Gastroesophageal sphincter (tissue), 4 donors: ENCODE measurements around the gene DLX6. TPM values are rescaled to one million over a fixed set of nuclear protein-coding genes. Genes with fewer than 3 reads are reported as not detected.
"Not testable (repeated sequence)": the region's sequence is repeated elsewhere in the genome, so short reads cannot be mapped to it uniquely, and the experiment has no call there.

Experiments
- ATAC-seq: fragments of 150-250 bp; one replicate; pipeline ENCODE4 v1.9.1; 2016; ENCODE audit warnings: mild to moderate bottlenecking, moderate library complexity
- H3K27ac ChIP-seq, 4 donors: fragments of 200-600 bp; sonication (generic) in 3 of 4; 1 replicate in 3 of 4; 2 replicates in 1 of 4; pipeline ENCODE4 v1.5.1; 2016 to 2019
- H3K27me3 ChIP-seq: fragments of 200-600 bp; sonication (generic); one replicate; pipeline ENCODE4 v1.5.1; 2019
- H3K36me3 ChIP-seq, 2 donors: fragments of 200-600 bp; sonication (generic); one replicate each; pipeline ENCODE4 v1.5.1; 2019; ENCODE audit warnings: control low read depth in 1 of 2
- H3K4me1 ChIP-seq, 3 donors: fragments of 200-600 bp; sonication (generic); 1 replicate in 2 of 3; 2 replicates in 1 of 3; pipeline ENCODE4 v1.5.1; 2016 to 2019; ENCODE audit warnings: control low read depth in 2 of 3
- H3K4me3 ChIP-seq, 2 donors: fragments of 200-600 bp; sonication (generic); one replicate each; pipeline ENCODE4 v1.5.1; 2019; ENCODE audit warnings: mild to moderate bottlenecking in 1 of 2, moderate library complexity in 1 of 2
- H3K9me3 ChIP-seq, 3 donors: fragments of 200-600 bp; sonication (generic); one replicate each; pipeline ENCODE4 v1.5.1; 2017 to 2019; ENCODE audit warnings: control low read depth in 2 of 3
- CTCF ChIP-seq, 4 experiments: fragments of 200-600 bp in 2 of 4; fragments of 450-650 bp in 2 of 4; sonication (generic) in 1 of 4; IDR thresholded peaks; one replicate each; pipeline ENCODE4 v1.5.1; 2017 to 2019; ENCODE audit warnings: antibody characterized with exemption in 4 of 4, mild to moderate bottlenecking in 2 of 4, moderate library complexity in 2 of 4
- EP300 ChIP-seq: sonication (generic); formaldehyde crosslinking; IDR thresholded peaks from one replicate; pipeline ENCODE4 v1.6.1; 2017; ENCODE audit warnings: antibody characterized with exemption, mild to moderate bottlenecking
- POLR2A ChIP-seq, 2 donors: fragments of 450-650 bp; IDR thresholded peaks; one replicate each; pipeline ENCODE4 v1.6.1; 2017; ENCODE audit warnings: antibody characterized with exemption in 2 of 2, mild to moderate bottlenecking in 2 of 2, moderate library complexity in 1 of 2
- POLR2AphosphoS5 ChIP-seq: sonication (generic); formaldehyde crosslinking; IDR thresholded peaks from one replicate; pipeline ENCODE4 v1.6.1; 2017; ENCODE audit warnings: antibody characterized with exemption
- WGBS, 2 donors: methylation state at CpG; one replicate each; pipeline ENCODE4 v1.1.5; 2018; ENCODE audit warnings: low coverage in 1 of 2; 5-methylcytosine and 5-hydroxymethylcytosine counted together
- total RNA-seq, 4 donors: library from RNA; depleted of rRNA; stranded (reverse); fragments of >200 nt; gene quantifications; one replicate each; pipeline ENCODE4 v1.1.0, GENCODE V29; 2016

Gene DLX6
- total RNA-seq, 4 donors from 2014 or later, result 0.12 to 0.13 TPM; not detected in 2

GRCh38 chr7:97025130-97025499 is 19.8 kb downstream of the DLX6 start:
- no peak for ATAC-seq
- Histone ChIP-seq H3K4me3 (peak overlapping the region in 1 of 2 donors; percentile 46), H3K9me3 (no peaks in the 10 kb centered on the region), H3K27me3 (peaks cover 96% of the 10 kb centered on the region), H3K4me1 (peaks cover 0 to 73% (median 24%) of the 10 kb centered on the region in 3 donors), H3K27ac (no peak overlapping the region), H3K36me3 (no peaks in the 10 kb centered on the region)
- no peak for TF ChIP-seq POLR2A (IDR thresholded peaks at IDR 0.05)
- TF ChIP-seq POLR2AphosphoS5, result no peak
- no peak for TF ChIP-seq CTCF (IDR thresholded peaks at IDR 0.05)
- TF ChIP-seq EP300, result no peak
- 4 to 10% methylated on average over 2 to 8 of the region's 8 CpGs for WGBS, 2 donors

GRCh38 chr7:97025983-97026714 is 20.8 kb downstream of the DLX6 start:
- Histone ChIP-seq H3K27me3 (peaks cover 93% of the 10 kb centered on the region), H3K4me1 (peaks cover 0 to 66% (median 19%) of the 10 kb centered on the region in 3 donors), H3K4me3 (peak overlapping the region in 1 of 2 donors; percentile 49), H3K27ac (no peak overlapping the region), H3K9me3 (no peaks in the 10 kb centered on the region), H3K36me3 (no peaks in the 10 kb centered on the region)
- no peak for ATAC-seq
- TF ChIP-seq POLR2A (IDR thresholded peaks at IDR 0.05) (no peak), CTCF (IDR thresholded peaks at IDR 0.05) (no peak), EP300 (no peak), POLR2AphosphoS5 (no peak)
- 13 to 19% methylated on average over 3 to 4 of the region's 29 CpGs for WGBS, 2 donors

GRCh38 chr7:97026715-97027426 is 21.5 kb downstream of the DLX6 start:
- Histone ChIP-seq H3K4me1 (peaks cover 0 to 59% (median 17%) of the 10 kb centered on the region in 3 donors), H3K27ac (no peak overlapping the region), H3K27me3 (peaks cover 91% of the 10 kb centered on the region), H3K9me3 (no peaks in the 10 kb centered on the region), H3K4me3 (peak overlapping the region; percentile 21 to 49), H3K36me3 (no peaks in the 10 kb centered on the region)
- no peak for TF ChIP-seq EP300
- TF ChIP-seq POLR2A (IDR thresholded peaks at IDR 0.05), result no peak
- TF ChIP-seq CTCF (IDR thresholded peaks at IDR 0.05), result no peak
- no peak for TF ChIP-seq POLR2AphosphoS5
- 14 to 16% methylated on average over 13 to 16 of the region's 17 CpGs for WGBS, 2 donors
- ATAC-seq, result no peak

- no peak overlapping the region for H3K27ac ChIP-seq
- H3K36me3 ChIP-seq, result no peaks in the 10 kb centered on the region
- H3K4me3 ChIP-seq, result peak overlapping the region; percentile 21 to 49
- no peak for TF ChIP-seq POLR2A (IDR thresholded peaks at IDR 0.05)
- TF ChIP-seq POLR2AphosphoS5, result no peak
- TF ChIP-seq EP300, result no peak
- TF ChIP-seq CTCF (IDR thresholded peaks at IDR 0.05), result peak in 3 of 4 experiments; percentile 65 to 84 (median 74)
- WGBS, 2 donors, result 11 to 16% methylated on average over 7 of the region's 23 CpGs
- peaks cover 90% of the 10 kb centered on the region for H3K27me3 ChIP-seq
- peak; percentile 73 for ATAC-seq
- H3K4me1 ChIP-seq, result peaks cover 0 to 52% (median 16%) of the 10 kb centered on the region in 3 donors
- H3K9me3 ChIP-seq, result no peaks in the 10 kb centered on the region
These were observed 22.3 kb downstream of the DLX6 start for GRCh38 chr7:97027427-97028234.

GRCh38 chr7:97034213-97034852 is 29.0 kb downstream of the DLX6 start:
- not testable (repeated sequence) for H3K9me3 ChIP-seq, H3K4me3 ChIP-seq, ATAC-seq, H3K4me1 ChIP-seq, H3K36me3 ChIP-seq, H3K27ac ChIP-seq
- H3K27me3 ChIP-seq, result peaks cover 55% of the 10 kb centered on the region
- 65% methylated on average over 2 of the region's 30 CpGs; no CpG with 5 or more reads in 1 of the 2 donors for WGBS, 2 donors
